LNCaP clone FGC (cell line): ENCODE measurements around the gene TADA2B.

ENCODE experiments used
- DNase-seq: peaks from one replicate; pipeline ENCODE4 v3.0.0-alpha.2; 2011; ENCODE audit warnings: low read depth
- H3K4me3 ChIP-seq: 2 replicates; pipeline ENCODE4 v1.5.1; 2011; ENCODE audit warnings: mild to moderate bottlenecking, low read depth, low read length, control low read depth
- TF ChIP-seq, protein P1 (sequence below): IDR thresholded peaks from 2 replicates; pipeline ENCODE4 v1.5.1; 2012; ENCODE audit warnings: mild to moderate bottlenecking; ENCODE audit not compliant: control insufficient read depth, insufficient read depth; ENCODE audit errors: extremely low read depth

The TADA2B gene

DNA sequence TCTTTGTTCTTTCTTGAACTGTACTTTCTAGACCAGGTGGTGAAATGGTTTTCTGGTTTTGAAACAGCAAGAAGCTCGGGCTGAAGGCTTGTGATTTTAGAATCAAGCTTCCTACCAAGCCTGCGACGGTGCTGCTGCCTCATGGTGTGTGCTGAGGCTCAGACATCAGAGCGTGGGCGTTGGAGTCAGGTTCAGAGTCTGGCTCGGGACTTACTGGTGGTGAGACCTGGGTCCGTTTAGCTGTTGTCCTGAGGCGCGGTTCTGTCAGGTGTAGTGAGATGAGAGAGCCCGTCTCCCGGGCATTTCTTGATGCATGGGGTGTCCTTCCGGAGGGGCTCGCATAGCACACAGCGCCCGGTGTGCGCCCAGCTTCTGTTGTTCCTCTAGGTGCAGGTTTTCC lies 19.7 kb upstream of the TADA2B start:
- H3K4me3 ChIP-seq: no peak overlapping the region
- no peak for DNase-seq
- TF ChIP-seq, protein P1, sequence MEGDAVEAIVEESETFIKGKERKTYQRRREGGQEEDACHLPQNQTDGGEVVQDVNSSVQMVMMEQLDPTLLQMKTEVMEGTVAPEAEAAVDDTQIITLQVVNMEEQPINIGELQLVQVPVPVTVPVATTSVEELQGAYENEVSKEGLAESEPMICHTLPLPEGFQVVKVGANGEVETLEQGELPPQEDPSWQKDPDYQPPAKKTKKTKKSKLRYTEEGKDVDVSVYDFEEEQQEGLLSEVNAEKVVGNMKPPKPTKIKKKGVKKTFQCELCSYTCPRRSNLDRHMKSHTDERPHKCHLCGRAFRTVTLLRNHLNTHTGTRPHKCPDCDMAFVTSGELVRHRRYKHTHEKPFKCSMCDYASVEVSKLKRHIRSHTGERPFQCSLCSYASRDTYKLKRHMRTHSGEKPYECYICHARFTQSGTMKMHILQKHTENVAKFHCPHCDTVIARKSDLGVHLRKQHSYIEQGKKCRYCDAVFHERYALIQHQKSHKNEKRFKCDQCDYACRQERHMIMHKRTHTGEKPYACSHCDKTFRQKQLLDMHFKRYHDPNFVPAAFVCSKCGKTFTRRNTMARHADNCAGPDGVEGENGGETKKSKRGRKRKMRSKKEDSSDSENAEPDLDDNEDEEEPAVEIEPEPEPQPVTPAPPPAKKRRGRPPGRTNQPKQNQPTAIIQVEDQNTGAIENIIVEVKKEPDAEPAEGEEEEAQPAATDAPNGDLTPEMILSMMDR: no peak

DNA sequence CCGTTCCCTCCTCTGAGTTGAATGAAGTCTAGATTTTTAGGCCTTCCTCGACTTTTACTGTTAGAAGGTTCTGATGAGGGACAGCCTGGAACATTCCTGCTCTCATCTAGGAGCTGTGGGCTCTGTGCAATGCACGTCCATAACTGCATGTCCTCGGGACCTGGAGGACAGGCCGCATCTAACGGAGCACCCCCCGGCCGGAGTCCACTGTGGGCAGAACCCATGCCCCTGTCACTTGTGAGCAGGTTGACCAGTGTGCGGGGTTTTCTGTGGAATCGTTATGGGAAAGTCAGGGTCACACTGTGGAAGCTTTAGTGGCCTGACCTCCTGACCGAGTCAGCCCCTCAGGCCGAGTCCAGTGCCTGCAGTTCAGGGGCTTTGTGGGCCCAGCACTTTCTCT lies 19.3 kb upstream of the TADA2B start:
- DNase-seq: no peak
- H3K4me3 ChIP-seq: no peak overlapping the region
- TF ChIP-seq, protein P1: no peak

DNA sequence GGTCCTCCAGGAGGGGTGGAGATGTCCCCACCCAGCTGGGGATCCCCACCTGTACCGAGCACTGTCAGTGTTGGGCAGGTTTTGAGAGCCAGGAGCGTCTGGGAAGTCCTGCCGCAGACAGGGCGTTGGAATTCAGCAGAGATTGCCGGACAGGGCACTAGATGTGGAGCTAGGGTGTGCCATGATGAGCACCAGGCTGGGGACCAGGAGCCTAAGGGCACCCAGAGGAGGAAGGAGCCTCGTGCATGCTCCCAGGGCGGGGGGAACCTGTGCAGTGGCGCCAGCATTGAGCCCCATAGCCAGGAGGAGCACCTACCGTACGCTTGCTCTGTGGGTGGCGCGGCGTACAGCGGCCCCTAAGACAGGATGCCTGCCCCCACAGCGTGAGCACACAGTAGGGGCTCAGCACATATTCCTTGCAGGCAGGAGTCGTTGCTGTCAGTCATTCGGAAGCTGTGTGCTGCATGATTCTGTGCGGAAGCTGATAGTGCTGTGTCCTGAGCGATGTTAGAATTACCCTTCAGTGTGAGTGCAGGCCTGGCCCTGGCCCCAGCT lies 18.8 kb upstream of the TADA2B start:
- TF ChIP-seq, protein P1: no peak
- DNase-seq: no peak
- no peak overlapping the region for H3K4me3 ChIP-seq

DNA sequence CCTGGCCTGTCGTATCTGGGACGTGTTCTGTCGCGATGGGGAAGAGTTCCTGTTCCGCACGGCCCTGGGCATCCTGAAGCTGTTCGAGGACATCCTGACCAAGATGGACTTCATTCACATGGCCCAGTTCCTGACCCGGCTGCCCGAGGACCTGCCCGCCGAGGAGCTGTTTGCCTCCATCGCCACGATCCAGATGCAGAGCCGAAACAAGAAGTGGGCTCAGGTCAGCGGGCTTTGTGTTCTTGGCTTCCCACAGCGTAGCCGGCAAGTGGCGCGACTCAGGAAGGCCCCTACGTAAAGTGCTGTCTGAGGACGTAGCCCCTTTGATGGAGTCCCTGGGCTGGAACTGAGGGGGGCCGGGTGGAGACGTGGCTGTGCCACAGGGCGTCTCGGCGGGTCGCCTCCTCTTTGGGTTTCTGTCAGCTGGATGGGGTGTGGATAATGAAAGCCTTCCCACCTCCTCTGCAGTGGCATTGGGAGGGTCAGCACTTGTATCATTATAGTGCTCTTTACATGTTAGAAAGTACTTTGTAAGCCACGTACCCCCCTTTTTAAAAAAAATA lies 18.1 kb upstream of the TADA2B start:
- TF ChIP-seq, protein P1: no peak
- no peak overlapping the region for H3K4me3 ChIP-seq
- DNase-seq: no peak

DNA sequence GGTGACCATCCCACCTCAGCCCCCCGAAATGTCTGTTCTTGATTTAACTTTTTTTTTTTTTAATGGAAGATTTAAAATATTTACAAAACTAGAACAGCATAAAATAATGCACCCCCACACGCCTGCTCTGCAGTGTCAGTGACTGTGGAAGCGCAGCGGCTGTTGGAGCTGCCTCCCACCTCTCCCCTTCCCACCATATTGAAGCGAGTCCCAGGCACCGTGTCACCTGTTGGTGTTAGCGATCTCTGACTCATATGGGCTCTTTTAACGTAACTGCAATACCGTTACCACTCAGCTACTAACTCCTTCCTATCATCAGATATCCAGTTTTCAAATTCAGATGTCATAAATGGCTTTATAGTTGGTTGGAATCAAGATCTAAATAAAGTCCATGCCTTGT lies 17.1 kb upstream of the TADA2B start:
- TF ChIP-seq, protein P1: no peak
- no peak for DNase-seq
- no peak overlapping the region for H3K4me3 ChIP-seq

DNA sequence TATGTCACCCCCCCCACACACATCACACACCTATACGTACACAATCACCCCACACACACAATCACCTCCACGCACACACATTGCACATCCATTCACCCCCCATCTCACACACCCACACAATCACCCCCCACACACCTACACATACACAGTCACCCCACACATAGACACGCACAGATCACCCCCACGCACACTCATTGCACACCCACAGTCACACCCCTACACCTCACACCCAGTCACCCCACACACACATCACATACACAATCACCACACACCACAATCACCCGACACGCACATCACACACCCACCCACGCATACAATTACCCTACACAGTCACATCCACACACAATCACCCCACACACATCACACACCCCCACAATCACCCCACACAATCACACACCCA lies 15.9 kb upstream of the TADA2B start:
- TF ChIP-seq, protein P1: no peak
- no peak overlapping the region for H3K4me3 ChIP-seq
- no peak for DNase-seq

DNA sequence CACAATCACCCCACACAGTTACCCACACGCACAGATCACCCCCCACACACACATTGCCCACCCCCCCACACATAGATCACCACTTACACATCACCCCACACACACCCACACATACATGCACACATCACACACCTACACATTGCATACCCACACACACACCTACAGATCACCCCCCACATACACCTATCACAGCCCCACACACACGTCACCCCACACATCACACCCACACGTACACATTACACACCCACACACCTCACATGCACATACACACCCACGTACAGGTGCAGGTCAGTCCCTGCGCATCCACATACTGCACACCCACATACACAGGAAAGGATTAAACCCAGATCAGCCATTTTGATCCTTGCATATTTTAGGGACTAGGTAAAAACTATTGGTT lies 15.3 kb upstream of the TADA2B start:
- H3K4me3 ChIP-seq: no peak overlapping the region
- DNase-seq: no peak
- TF ChIP-seq, protein P1: no peak
